Measurements from ENCODE around the gene POLR3A.
"Not testable (repeated sequence)": the region's sequence is repeated elsewhere in the genome, so short reads cannot be mapped to it uniquely, and the experiment has no call there.

The POLR3A gene

DNA sequence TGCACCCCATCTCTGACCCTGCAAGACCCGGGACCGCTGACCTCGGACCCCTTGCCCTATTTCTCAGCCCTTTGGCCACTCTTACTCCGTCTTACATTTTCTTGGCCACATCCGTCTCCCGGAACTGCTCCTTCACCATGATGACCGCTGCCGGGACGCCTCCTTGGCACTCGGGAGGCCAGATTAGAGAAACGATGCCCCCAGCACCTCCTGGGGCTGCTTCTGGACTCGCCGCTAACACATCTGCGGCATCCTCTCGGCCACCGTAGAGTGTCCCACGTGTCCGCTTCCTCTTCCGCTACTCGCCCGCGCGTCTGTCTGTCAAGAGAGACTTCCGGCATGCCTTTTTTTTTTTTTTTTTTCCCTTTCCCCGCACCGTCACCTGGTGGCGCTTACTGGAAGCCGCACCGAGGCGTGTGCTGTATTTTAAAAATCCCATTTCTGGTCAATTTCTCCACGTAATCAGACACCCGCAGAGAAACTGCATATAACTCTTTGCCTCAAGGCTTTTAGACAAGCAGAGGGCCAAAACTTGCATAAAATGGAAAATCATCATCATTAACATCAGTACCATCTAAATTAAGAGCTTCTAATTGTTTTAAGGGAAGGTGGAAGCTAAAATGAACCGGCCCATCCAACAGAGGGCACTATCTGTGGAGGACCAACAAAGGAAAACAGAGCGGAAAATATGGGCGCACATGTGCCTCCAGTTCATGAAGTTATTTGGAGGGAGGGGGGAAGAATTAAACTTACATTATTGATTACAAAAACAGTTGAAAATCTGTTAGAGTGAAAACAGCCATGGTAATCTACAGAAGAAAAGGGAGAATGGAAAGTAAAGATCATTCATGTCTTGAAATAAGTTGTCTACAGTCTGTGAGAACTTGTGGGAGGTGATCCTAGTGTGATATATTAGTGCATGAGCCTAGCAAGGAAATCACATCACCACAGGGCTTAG is at the start of gene POLR3A:
POLR3A (minus strand) TSS at position 247 of the 958 bp plus-strand sequence; CDS start at position 139, 108 bp downstream.
- DNase-seq (ENCODE audit: extremely low read depth in 1 of 2, low read depth in 1 of 2) = peak; percentile 82 to 85

DNA sequence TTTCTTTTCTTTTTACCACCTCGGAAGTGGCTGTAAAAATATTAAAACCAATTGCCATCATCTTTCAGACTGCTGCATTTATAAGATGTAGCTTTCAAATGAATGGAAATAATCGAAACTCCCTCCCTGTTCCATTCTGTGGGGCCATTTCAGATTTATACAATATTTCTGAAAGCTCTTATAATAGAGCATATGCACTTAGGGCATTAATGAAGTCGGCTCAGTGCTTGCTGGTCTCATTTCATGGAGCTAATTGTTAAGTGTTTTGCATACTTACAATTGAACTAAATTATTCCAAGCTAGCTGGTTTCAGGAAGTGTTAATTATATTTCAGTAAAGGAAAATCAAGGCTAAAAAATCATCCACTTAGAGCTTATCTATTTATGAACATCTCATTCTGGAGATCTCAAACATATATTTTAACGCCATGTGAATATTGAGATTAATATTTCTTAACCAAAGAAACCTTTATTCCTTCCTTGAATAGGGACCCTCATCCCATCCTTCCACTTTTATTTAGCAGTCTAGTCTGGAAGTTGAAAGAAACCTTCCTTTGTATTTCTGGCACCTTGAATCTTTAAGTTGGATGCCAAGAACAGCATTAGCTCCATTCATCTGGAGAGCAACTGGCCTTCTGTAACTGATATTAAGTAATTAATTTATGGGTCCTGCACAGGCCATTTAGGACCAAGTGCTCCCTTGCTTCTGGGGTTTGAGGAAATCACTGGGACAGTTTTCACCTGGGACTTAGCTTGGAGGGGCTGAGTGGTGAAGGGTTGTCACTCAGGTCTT is 49.4 kb upstream of the POLR3A start:
- no peak for DNase-seq (ENCODE audit: extremely low read depth in 1 of 2, low read depth in 1 of 2)

DNA sequence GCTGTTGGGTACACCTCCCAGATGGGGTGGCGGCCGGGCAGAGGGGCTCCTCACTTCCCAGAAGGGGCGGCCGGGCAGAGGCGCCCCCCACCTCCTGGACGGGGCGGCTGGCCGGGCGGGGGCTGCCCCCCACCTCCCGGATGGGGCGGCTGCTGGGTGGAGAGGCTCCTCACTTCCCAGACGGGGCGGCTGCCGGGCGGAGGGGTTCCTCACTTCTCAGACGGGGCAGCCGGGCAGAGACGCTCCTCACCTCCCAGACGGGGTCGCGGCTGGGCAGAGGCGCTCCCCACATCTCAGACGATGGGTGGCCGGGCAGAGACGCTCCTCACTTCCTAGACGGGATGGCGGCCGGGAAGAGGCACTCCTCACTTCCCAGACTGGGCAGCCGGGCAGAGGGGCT is 46.5 kb upstream of the POLR3A start:
- DNase-seq (ENCODE audit: extremely low read depth in 1 of 2, low read depth in 1 of 2) = not testable (repeated sequence)

DNA sequence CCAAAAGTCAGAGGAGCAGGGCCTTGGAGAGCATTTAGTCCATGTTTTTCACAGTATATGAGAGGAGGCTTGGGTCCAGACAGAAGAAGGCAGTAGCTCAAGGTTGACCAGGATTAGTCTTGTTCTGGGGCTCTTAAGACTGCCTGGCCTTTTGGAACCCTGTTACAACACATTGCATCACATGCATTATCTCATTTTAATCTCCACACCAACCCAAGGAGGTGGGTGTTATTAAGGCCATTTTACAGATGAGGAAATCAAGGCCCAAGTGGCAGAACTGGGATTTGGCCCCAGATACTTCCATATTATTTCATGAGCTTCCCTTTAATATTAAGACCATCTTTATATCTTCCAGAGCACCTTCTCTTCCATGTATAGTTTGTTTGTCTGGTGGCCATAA is 43.2 kb upstream of the POLR3A start:
- no peak for DNase-seq (ENCODE audit: extremely low read depth in 1 of 2, low read depth in 1 of 2)

DNA sequence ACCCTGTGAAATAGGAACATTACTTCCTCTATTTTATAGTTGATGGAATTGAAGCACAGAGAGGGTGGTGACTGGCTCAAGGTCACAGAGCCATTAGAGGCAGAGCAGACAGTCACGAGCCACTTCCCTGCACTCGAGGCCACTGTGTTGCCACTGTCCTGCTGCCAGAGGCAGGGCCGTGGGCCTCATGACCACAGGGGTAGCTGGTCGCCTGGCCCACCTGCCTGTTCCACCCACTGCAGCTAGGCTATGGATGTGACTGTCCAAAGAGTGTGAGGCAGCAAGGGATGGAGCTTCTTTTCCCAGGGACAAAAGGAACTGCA is 42.5 kb upstream of the POLR3A start:
- DNase-seq (ENCODE audit: extremely low read depth in 1 of 2, low read depth in 1 of 2) = no peak

DNA sequence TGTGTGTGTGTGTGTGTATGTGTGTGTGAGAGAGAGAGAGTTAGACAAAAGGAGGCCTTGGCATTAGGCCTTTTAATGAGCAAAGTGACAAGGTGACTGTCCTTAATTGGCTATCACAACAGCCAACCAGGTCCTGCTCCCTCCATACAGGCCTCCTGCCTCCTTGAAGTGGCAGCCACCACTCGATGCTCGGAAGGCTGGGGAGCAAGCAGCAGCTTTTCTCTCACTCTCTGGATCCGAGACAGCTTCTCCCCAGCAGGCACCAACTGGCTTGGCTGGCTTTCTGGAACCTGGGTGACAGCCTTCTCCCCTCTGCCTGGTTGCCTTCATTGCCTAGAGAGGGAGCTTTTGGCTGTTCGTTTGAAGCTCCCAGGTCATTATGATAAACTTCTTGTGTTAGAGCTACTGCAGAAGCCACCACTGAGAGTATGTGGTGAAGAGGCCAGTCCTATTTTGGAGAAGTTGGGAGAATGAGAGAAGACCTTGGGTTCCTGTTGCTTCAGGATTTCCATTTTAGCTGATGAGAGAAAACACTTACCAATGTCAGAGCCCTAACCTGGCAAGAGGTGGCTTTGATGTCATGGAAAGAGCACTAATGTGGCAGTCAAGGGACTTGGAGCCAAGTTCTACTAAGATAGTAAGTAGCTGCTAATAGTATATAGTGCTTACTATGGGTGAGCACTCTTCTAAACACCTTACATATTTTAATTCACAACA is 42.0 kb upstream of the POLR3A start:
- no peak for DNase-seq (ENCODE audit: extremely low read depth in 1 of 2, low read depth in 1 of 2)

DNA sequence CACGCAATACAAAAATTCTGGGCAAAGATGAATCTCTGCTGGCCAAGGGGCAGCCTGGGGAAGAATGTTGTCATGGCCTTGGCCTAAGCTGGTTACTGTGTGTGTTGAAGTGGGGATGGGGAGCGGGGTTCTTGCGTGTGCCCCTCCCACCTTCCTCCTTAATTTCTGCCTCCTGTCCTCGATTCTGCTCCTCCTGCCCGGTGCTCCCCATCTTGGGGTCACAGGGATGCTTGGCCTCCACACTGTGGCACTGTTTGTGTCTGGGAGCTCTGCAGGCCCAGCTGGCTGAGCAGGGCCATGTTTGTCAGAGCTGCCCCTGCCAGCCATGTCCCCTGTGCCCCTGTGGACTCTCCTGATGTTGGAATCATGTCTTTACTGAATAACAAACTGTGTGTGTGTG is 41.4 kb upstream of the POLR3A start:
- DNase-seq (ENCODE audit: extremely low read depth in 1 of 2, low read depth in 1 of 2) = no peak

DNA sequence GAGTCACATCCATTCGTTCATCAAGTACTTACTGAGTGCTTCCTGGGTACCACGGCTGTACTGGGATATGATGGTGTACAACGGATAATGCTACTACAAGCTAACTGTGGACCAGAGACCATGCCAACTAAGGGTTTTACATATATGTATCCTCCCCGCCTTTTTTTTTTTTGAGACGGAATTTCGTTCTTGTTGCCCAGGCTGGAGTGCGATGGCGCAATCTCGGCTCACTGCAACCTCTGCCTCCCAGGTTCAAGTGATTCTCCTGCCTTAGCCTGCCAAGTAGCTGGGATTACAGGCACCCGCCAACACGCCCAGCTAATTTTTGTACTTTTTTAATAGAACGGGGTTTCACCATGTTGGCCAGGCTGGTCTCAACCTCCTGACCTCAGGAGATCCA is 40.7 kb upstream of the POLR3A start:
- not testable (repeated sequence) for DNase-seq (ENCODE audit: extremely low read depth in 1 of 2, low read depth in 1 of 2)

DNA sequence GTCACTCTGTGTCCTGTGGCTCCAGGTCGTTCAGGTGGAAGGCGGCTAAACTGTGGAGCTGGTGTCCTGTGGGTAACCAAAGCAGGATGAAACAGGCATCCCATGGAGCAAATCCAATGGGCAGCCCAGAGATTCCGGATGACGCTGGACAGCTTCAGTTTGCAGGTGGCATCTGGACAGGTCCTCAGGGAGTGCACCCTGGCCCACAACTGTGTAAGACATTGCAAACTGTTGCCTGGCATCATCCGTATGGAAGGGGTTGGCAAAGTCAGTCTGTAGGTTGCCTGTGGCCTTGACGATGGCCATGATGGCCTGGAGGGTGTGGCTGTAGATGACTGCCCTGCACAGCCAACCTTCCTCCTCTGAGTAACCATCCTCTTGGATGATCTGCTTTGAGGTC is 39.8 kb upstream of the POLR3A start:
- no peak for DNase-seq (ENCODE audit: extremely low read depth in 1 of 2, low read depth in 1 of 2)

DNA sequence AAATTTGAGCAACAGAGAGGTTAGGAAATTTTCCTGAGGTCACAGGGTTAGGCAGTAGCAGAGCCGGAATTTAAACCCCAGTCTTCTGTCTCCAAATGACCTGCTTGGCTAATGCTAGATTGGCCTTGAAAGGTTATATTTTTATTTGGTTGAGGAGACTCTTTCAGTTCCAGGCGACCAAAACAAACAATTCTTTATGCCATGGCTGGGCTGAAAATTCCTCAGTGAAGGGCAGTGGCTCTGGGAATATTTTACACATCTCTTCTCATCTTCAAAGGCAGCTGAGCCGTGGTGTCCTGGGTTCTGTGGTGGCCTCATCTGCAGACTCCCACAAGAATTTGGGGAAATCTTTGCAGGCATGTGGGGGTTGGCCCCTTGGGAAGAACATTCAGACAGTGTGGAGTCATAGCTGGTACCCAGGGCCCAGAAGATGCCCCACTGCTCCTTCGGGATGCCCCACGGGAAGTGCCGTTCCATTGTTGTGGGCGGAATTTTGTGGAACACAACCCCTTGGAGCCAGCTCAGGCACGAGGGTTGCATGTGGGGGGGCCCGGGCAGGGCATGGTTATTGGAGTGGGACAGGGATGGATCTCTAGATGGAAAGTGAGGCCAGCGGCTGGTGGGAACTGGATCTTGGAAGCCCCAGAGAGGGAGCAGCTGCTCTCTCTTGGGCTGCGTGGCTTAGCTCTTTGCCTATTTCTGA is 37.6 kb upstream of the POLR3A start:
- no peak for DNase-seq (ENCODE audit: extremely low read depth in 1 of 2, low read depth in 1 of 2)

DNA sequence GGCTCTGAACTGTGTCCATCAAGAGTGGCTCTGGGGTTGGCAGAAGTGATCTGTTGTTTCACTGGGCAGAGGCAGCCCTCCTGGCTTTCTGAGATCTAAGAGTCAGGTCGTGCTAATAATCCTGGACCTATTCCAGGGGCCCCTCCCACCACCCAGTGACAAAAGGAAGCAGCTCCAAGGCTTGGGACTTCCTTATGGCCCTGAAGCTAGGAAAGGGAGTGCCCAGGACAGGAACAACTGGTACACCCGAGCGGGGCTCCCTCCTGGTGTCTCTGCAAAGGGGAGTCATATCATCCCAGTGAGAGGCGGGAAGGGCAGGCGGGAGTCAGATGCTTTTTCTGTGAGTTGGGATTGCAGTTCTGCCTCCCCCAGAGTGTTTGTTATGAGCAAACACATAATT is 36.7 kb upstream of the POLR3A start:
- DNase-seq (ENCODE audit: extremely low read depth in 1 of 2, low read depth in 1 of 2) = no peak

DNA sequence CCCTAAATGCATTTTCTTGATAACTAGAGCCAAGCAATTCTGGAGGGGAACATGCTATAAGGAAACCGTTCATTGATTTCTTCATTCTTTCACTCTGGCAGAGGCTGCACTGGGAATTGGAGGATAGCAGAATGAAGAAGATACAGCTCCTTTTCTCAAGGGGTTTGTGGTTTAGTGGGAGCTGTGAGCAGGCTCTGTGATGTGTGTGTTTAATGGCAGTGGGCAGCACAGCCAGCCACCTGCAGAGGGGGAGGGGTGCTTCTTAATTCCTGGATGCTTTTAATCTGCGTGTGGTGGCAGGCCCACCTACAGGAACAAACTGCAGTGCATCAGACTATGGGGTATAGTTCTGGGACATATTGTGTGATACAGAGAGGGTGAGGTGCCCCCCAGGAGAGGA is 36.3 kb upstream of the POLR3A start:
- DNase-seq (ENCODE audit: extremely low read depth in 1 of 2, low read depth in 1 of 2) = no peak

DNA sequence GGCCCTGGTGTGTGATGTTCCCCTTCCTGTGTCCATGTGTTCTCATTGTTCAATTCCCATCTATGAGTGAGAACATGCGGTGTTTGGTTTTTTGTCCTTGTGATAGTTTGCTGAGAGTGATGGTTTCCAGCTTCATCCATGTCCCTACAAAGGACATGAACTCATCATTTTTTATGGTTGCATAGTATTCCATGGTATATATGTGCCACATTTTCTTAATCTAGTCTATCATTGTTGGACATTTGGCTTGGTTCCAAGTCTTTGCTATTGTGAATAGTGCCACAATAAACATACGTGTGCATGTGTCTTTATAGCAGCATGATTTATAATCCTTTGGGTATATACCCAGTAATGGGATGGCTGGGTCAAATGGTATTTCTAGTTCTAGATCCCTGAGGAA is 35.6 kb upstream of the POLR3A start:
- not testable (repeated sequence) for DNase-seq (ENCODE audit: extremely low read depth in 1 of 2, low read depth in 1 of 2)

DNA sequence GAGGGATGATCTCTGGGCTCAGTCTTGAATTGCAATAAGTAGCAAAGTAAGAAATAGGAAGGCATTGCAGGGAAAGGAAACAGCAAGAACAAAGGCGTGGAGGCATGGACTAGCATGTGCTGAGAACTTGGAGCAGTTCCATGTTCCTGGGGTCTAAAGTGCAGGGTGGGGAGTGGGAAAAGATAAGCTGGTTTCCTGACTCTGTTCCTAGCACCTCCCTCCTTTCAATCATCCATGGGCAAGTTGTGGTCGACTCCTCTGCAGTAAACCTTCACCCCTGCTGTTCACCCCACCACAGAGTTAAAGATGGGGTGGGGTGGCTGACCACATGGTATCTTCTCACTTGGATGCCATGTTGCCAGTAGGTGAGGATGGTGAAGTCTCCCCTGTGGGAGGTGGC is 33.9 kb upstream of the POLR3A start:
- DNase-seq (ENCODE audit: extremely low read depth in 1 of 2, low read depth in 1 of 2) = no peak

DNA sequence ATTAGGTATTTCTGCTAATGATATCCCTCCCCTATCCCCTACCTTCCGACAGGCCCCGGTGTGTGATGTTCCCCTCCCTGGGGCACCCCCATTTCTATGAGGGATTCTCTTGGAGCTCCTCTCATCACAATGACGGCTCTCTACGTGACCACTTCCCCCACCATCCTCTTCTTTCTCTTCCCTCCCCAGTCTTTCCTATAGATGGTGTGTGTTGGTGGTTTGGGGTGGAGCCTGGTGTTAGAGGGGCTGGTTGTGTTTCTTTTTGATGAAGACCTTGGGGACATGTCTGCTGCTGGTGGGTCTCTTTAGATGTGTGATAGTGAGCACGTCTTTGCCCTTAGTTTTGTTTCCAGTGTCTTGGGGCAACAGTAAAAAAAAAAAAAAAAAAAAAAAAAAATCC is 33.0 kb upstream of the POLR3A start:
- no peak for DNase-seq (ENCODE audit: extremely low read depth in 1 of 2, low read depth in 1 of 2)

DNA sequence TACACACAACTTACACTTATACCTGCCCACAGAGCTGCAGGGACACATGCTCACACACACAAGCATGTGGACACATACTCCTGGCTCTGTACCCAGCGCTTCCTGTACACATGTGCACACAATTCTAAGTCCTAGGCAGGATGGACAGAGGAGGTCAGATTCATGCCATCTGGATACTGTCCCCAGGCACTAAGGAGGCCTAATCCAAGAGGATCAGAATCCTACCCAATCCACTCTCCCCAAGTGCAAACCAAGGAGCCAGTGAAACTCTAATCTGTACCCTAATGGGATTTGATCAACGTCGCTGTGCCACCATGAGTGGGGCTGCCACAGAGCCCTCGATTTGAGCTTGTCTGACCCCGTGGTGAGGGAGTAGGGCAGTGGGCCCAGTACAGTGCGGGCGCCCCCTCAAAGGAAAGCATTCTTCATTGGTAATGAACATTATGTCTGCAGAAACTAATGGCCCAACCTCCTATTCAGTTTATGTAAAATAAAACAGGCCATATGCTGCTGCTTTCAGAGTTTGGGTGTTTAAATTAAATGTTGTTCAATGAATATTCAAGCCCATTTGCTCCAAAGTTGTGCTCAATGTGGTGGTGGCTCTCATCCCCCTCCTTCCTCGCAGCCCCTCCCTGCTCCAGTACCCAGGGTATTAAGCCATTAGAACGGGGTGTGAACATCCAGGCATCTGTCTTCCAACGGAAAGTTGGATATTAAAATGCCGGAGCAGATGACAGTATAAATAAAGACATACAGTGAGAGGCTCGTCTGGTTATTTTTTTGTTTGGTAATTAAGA is 30.8 kb upstream of the POLR3A start:
- DNase-seq (ENCODE audit: extremely low read depth in 1 of 2, low read depth in 1 of 2) = no peak

DNA sequence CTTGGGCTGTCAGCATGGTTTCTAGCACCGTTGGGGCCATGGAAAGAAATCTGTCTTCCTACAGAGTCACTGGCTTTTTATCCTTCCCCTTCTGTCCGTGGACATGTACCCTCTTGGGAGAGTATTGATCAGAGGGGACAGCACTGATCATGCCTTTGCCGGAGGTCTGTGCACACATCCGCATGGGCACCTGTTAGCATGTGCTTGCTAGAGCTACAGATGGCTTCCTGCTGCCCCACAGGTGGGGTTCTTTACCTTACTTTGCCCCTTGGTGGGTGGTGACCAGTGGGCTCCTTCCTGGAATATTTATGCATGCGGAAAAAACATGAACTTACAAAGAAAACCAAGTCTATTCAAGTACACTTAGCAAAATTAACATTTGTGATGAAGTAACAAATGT is 29.2 kb upstream of the POLR3A start:
- no peak for DNase-seq (ENCODE audit: extremely low read depth in 1 of 2, low read depth in 1 of 2)

DNA sequence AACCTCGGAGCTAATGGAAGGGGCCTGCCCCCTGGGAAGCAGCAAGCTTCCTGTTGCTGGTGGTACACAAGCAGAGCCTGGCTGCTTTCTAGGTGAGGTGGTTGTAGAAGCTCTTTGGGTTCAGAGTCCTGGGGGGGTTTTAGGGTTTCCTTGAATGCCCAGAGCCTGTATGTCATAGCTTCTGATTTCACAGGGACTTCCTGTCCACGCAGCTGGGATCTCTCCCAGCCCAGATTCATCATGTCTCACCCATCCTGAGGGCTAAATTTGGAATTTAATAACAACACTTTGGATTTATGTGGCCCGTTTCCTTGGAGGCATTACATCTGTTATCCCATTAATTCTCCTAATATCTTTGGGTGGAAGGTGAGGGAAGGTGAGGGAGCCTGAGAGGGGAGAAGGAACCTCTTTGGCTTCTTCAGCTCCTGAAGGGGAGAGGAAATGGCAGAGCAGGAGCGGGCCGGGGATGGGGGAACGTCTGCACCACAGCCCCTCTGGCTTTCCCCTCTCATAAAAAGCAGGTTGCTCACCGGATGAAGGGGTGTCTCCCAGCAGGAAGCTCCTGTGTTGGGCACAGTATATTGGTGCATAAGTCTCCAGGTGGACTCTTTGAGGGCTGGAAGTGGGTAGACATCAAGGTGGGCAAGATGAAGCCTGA is 24.0 kb upstream of the POLR3A start:
- DNase-seq (ENCODE audit: extremely low read depth in 1 of 2, low read depth in 1 of 2) = no peak

DNA sequence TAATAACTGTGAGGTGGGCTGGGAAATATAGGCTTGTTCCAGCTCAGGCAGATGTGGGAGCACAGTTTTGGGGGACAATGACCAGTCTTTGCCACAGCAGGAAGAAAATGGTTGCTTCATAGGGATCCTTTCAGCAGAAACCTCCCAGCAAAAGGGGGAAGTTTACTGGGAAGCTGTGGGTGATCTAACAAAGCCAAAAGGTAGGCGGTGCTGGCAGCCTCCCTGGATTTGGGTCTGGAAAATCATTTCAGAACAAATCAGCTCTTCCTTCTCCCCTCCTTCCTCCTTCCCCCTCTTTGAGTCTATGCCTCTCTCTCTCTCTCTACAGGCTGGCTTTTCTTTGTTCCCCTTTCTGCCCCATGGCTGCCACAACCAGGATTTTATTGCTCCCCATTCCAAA is 20.5 kb upstream of the POLR3A start:
- no peak for DNase-seq (ENCODE audit: extremely low read depth in 1 of 2, low read depth in 1 of 2)

Measured in activated CD8-positive, alpha-beta memory T cell treated with anti-CD3 and anti-CD28 coated beads for 1 hour (primary cell).